ENCODE results near the gene SLF2.

The SLF2 gene

GRCh38 chr10:100866010-100866409 lies 46.8 kb upstream of the SLF2 start:
- Histone ChIP-seq H3K27ac (ENCODE audit: poor library complexity, severe bottlenecking) (no peak overlapping the region), H3K36me3 (ENCODE audit: low read depth) (no peaks in the 10 kb centered on the region), H3K9me3 (ENCODE audit: severe bottlenecking) (no peaks in the 10 kb centered on the region), H3K4me3 (ENCODE audit: severe bottlenecking) (no peak overlapping the region), H3K4me1 (ENCODE audit: insufficient read depth, poor library complexity, severe bottlenecking) (no peaks in the 10 kb centered on the region), H3K27me3 (ENCODE audit: insufficient read depth, poor library complexity, severe bottlenecking) (peaks cover 22% of the 10 kb centered on the region)
- TF ChIP-seq CTCF (IDR thresholded peaks at IDR 0.05; ENCODE audit: poor library complexity, severe bottlenecking): no peak
- DNase-seq (ENCODE audit: low spot score) (no peak), ATAC-seq (ENCODE audit: low read depth) (no peak)

- no peak for ATAC-seq (ENCODE audit: low read depth)
- no peak overlapping the region for H3K4me3 ChIP-seq (ENCODE audit: severe bottlenecking)
- no peaks in the 10 kb centered on the region for H3K4me1 ChIP-seq (ENCODE audit: insufficient read depth, poor library complexity, severe bottlenecking)
- no peak for TF ChIP-seq CTCF (IDR thresholded peaks at IDR 0.05; ENCODE audit: poor library complexity, severe bottlenecking)
- H3K36me3 ChIP-seq (ENCODE audit: low read depth): no peaks in the 10 kb centered on the region
- no peaks in the 10 kb centered on the region for H3K9me3 ChIP-seq (ENCODE audit: severe bottlenecking)
- no peak for DNase-seq (ENCODE audit: low spot score)
- peaks cover 19% of the 10 kb centered on the region for H3K27me3 ChIP-seq (ENCODE audit: insufficient read depth, poor library complexity, severe bottlenecking)
- no peak overlapping the region for H3K27ac ChIP-seq (ENCODE audit: poor library complexity, severe bottlenecking)
These were observed 46.1 kb upstream of the SLF2 start for GRCh38 chr10:100866575-100867098.

DNA sequence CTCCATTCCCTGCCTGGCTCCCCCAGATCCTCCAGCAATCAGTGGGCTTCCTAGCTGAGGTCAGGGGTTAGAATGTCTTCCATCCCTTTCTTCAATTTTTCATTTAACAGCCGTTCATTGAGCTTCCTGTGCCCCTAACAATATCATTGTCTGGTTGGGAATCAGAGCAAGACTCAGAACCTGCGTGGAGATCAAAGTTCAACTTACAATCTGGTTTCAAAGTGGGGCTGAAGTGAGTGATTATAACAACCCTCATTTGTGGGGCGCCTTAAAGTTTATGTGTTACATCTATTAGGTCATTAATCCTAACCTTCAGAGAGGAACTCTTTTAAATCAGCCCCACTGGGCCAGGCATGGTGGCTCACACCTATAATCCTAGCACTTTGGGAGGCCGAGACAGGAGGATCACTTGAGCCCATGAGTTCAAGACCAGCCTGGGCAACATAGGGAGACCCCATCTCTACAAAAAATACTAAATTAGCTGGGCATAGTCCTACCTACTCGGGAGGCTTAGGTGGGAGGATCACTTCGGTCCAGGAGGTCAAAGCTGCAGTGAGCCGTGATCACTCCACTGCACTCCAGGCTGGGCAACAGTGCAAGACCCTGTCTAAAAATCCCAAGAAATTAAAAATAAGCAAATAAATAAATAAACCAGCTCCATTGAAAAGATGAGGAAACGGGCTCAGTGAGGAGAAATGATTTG lies 45.4 kb upstream of the SLF2 start:
- DNase-seq (ENCODE audit: low spot score): no peak
- no peak for ATAC-seq (ENCODE audit: low read depth)
- Histone ChIP-seq H3K4me3 (ENCODE audit: severe bottlenecking) (no peak overlapping the region), H3K9me3 (ENCODE audit: severe bottlenecking) (no peaks in the 10 kb centered on the region), H3K27ac (ENCODE audit: poor library complexity, severe bottlenecking) (no peak overlapping the region), H3K4me1 (ENCODE audit: insufficient read depth, poor library complexity, severe bottlenecking) (no peaks in the 10 kb centered on the region), H3K27me3 (ENCODE audit: insufficient read depth, poor library complexity, severe bottlenecking) (peaks cover 19% of the 10 kb centered on the region), H3K36me3 (ENCODE audit: low read depth) (no peaks in the 10 kb centered on the region)
- no peak for TF ChIP-seq CTCF (IDR thresholded peaks at IDR 0.05; ENCODE audit: poor library complexity, severe bottlenecking)

DNA sequence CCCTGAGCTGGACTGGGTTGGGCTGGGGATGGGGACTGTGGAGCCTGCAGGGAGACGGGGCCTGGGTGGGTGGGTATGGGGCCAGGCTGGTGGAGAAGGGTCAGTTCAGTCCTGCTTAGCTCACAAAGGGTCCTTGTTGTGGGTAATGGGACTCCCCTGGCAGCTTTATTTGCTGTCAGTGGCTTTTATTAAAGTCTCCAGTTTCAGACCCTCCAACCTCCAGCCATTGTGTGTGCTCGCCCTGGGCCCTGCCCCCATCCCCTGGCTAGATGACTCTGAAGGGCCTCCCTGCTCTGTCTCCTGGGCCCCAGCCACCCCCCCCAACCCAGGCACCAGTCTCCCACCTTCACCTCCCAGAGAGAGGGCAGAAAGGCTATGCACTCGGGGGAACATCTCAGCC lies 44.4 kb upstream of the SLF2 start:
- Histone ChIP-seq H3K4me1 (ENCODE audit: insufficient read depth, poor library complexity, severe bottlenecking) (no peaks in the 10 kb centered on the region), H3K36me3 (ENCODE audit: low read depth) (no peaks in the 10 kb centered on the region), H3K4me3 (ENCODE audit: severe bottlenecking) (no peak overlapping the region), H3K27ac (ENCODE audit: poor library complexity, severe bottlenecking) (no peak overlapping the region), H3K27me3 (ENCODE audit: insufficient read depth, poor library complexity, severe bottlenecking) (peaks cover 19% of the 10 kb centered on the region), H3K9me3 (ENCODE audit: severe bottlenecking) (no peaks in the 10 kb centered on the region)
- ATAC-seq (ENCODE audit: low read depth) (no peak), DNase-seq (ENCODE audit: low spot score) (no peak)
- no peak for TF ChIP-seq CTCF (IDR thresholded peaks at IDR 0.05; ENCODE audit: poor library complexity, severe bottlenecking)

GRCh38 chr10:100869399-100869798 lies 43.4 kb upstream of the SLF2 start:
- no peak for TF ChIP-seq CTCF (IDR thresholded peaks at IDR 0.05; ENCODE audit: poor library complexity, severe bottlenecking)
- H3K27me3 ChIP-seq (ENCODE audit: insufficient read depth, poor library complexity, severe bottlenecking): peaks cover 19% of the 10 kb centered on the region
- ATAC-seq (ENCODE audit: low read depth) (no peak), DNase-seq (ENCODE audit: low spot score) (no peak)
- no peaks in the 10 kb centered on the region for H3K4me1 ChIP-seq (ENCODE audit: insufficient read depth, poor library complexity, severe bottlenecking)
- no peak overlapping the region for H3K4me3 ChIP-seq (ENCODE audit: severe bottlenecking)
- no peaks in the 10 kb centered on the region for H3K36me3 ChIP-seq (ENCODE audit: low read depth)
- H3K27ac ChIP-seq (ENCODE audit: poor library complexity, severe bottlenecking): no peak overlapping the region
- H3K9me3 ChIP-seq (ENCODE audit: severe bottlenecking): no peaks in the 10 kb centered on the region

All from RWPE2 (cell line).